Activated CD8-positive, alpha-beta memory T cell treated with anti-CD3 and anti-CD28 coated beads for 24 hours (primary cell): Measurements from ENCODE around the gene PSME3IP1.

Source experiments
- DNase-seq: peaks from one replicate; pipeline ENCODE4 v3.0.0-alpha.2; 2020

Gene PSME3IP1

GRCh38 chr16:57166951-57167350, 18.9 kb downstream of the PSME3IP1 start:
- no peak for DNase-seq

GRCh38 chr16:57166451-57166850, 19.4 kb downstream of the PSME3IP1 start:
- DNase-seq, result no peak

GRCh38 chr16:57165938-57166337, 19.9 kb downstream of the PSME3IP1 start:
- no peak for DNase-seq

GRCh38 chr16:57165483-57165882, 20.4 kb downstream of the PSME3IP1 start:
- no peak for DNase-seq

GRCh38 chr16:57163842-57164241, 22.0 kb downstream of the PSME3IP1 start:
- DNase-seq, result no peak

- DNase-seq, result no peak
Observed at GRCh38 chr16:57159447-57159846, 26.4 kb downstream of the PSME3IP1 start.

GRCh38 chr16:57157533-57157932, 28.3 kb downstream of the PSME3IP1 start:
- DNase-seq, result no peak

- DNase-seq, result no peak
Observed at GRCh38 chr16:57156351-57156703, 29.5 kb downstream of the PSME3IP1 start.

- no peak for DNase-seq
Observed at GRCh38 chr16:57155702-57156350, 30.0 kb downstream of the PSME3IP1 start.

GRCh38 chr16:57153841-57154240, 32.0 kb downstream of the PSME3IP1 start:
- DNase-seq, result no peak

- no peak for DNase-seq
Observed at GRCh38 chr16:57152096-57153093, 33.4 kb downstream of the PSME3IP1 start.

GRCh38 chr16:57151369-57151768, 34.5 kb downstream of the PSME3IP1 start:
- no peak for DNase-seq

- no peak for DNase-seq
Observed at GRCh38 chr16:57150682-57151330, 35.0 kb downstream of the PSME3IP1 start.

GRCh38 chr16:57149391-57149790, 36.4 kb downstream of the PSME3IP1 start:
- no peak for DNase-seq

- DNase-seq, result no peak
Observed at GRCh38 chr16:57148481-57148880, 37.4 kb downstream of the PSME3IP1 start.

- no peak for DNase-seq
Observed at GRCh38 chr16:57147381-57148221, 38.2 kb downstream of the PSME3IP1 start.

- no peak for DNase-seq
Observed at GRCh38 chr16:57146735-57147134, 39.1 kb downstream of the PSME3IP1 start.

GRCh38 chr16:57146040-57146647, 39.7 kb downstream of the PSME3IP1 start:
- DNase-seq, result no peak

- no peak for DNase-seq
Observed at GRCh38 chr16:57145046-57146021, 40.5 kb downstream of the PSME3IP1 start.

GRCh38 chr16:57144027-57144426, 41.8 kb downstream of the PSME3IP1 start:
- peak; percentile 44 for DNase-seq
